NCI-H146 treated with DMSO at 0.1 percent for 48 hours (cell line): ENCODE results near the gene COLEC12.
"Not testable (repeated sequence)": the region's sequence is repeated elsewhere in the genome, so short reads cannot be mapped to it uniquely, and the experiment has no call there.

ENCODE experiments used
- DNase-seq: peaks from one replicate; lab custom pipeline; 2025; ENCODE audit not compliant: unreplicated experiment; lab: John Stamatoyannopoulos, UW

COLEC12 gene

GRCh38 chr18:331221-331821, 169.2 kb downstream of the COLEC12 start:
- no peak for DNase-seq

- DNase-seq: no peak
These were observed 171.6 kb downstream of the COLEC12 start for GRCh38 chr18:328928-329327.

DNA sequence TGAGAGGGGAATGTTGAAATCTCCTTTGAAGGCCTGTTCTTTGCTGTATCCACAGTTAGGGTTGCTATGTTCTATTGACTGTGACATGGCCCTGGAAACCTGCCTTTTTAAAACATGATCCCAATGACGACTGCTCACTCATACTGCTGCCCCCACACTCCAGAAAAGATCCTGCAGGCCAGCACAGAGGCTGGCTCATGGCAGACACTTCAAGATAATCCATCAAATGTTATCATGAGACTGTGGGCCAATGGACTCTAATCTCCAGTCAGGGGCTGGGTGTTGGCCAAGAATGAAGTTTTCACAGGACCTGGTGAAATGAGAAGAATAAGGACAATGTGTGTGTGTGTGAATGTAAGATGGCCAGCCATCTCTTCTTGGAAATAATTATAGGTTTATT, 173.7 kb downstream of the COLEC12 start:
- DNase-seq: no peak

DNA sequence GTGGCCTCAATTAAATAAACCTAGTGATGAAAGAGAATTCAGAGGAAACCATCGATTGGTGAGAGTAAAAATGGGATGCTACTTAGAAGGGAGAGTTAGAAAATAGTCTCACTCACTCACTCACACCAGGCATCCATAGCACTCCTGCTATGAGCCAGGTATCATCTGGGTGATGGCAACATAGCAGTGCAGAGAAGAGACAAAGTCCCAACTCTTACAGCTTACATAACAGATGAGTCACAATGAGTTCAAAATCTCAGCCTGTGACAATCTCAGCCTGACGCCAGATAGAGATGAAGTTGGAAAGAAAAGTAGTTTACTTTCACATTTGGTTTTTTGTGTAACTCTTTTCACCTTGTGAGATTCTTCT, 177.3 kb downstream of the COLEC12 start:
- DNase-seq: no peak

DNA sequence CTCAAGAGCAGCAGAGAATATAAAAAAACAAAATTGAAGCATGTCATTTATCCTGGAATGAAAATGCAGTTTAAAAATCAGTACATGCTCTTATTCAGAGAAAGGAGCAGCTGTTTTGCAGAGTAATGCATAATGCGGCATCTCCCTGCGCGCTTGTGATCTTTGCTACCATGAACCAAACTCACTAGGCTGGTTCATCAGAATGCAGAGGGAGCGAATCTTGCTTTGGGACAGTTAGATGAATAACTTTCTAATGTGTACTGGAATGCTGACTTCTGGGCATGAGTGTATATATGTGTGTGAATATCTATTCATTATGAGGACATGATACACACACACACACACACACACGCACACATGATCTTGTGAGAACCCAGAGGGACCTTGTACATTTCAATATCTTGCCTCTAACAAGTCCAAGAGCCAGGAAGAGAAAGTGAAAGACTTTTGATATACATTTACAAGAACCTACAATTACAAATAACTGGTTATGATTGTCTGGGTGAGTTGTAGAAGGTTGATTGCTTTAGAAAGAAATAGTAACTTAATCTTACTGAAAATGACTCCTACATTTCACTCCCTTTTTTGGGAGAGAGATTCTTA, 178.5 kb downstream of the COLEC12 start:
- no peak for DNase-seq

DNA sequence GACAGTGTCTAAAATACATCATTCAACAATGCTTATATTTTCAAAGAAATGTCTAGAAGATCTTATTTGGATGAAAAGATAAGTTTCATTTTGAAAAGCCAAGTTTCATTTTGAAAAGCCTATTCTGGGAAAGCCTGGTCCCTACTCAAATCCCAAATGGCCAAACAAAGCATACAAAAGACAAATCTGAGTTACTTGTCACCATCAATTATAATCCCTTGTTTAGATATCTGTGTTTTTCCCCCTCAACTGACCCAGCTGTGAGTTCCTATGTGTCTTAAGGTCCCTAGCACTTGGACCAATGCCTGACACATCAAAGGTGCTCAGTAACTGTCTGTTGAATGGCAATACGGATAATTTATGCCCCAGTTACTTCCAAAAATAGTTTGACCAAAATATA, 180.3 kb downstream of the COLEC12 start:
- no peak for DNase-seq

GRCh38 chr18:319720-320119, 180.8 kb downstream of the COLEC12 start:
- no peak for DNase-seq

DNA sequence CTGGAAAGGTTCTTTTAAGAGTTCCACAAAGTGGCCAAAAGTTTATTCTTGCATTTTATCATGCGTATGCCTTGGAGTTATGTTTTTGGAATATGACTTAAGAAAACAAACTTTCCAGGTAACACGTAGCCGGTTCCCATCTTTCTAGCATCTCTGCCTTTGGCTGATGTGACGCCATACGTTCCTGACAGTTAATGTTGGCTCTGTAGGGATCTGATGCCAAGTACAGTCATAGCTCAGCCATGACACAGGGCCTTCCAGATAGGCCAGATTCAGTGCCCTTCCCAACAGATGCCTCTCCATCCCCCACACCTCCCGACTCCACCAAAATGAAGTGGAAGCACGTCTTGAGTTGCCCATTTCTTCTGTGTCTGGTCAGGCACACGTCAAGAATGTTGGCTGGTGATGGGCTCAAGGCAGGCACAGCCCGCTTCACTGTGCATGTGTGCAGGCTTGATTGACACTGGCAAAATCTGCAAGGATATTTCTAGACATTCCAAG, 181.7 kb downstream of the COLEC12 start:
- no peak for DNase-seq

GRCh38 chr18:317618-318017, 182.9 kb downstream of the COLEC12 start:
- DNase-seq: no peak

DNA sequence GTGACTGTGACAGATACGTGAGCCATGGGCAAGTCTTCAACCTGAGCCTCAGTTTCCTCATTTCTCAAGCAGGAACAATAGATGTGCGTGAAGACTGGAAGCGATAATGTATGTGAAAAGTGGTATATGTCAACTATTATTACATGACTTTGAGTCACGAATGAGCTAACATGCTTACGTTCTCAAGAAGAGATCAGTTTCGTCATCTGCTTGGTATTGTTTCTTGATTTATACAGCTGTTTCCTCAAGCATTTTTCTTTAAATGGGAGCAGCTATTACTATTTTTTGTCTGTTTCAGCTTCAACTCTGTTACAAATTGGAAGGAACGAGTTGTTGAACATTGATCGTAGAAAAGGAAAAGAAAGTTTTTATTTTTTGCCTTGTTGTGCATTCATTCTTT, 184.1 kb downstream of the COLEC12 start:
- no peak for DNase-seq

DNA sequence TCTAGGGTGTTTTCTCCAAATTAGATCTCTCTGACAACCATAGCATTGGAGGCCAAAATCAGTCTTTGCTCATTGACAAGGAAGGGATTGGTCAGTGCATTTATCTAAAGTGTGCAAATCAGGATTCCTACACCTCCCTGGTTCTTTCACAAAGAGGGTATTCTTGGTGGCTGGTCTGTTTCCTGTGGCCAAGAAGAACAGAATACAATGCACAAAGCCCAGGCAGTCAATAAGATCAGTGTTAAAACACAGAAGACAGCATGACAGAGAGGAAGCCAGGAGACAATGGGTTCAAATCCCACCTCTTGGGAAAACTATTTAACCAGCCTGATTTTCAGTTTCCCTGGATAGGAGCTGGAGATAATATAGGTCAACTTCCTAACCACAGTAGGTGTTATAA, 186.6 kb downstream of the COLEC12 start:
- no peak for DNase-seq

- peak; percentile 79 for DNase-seq
These were observed 188.1 kb downstream of the COLEC12 start for GRCh38 chr18:312415-312814.

GRCh38 chr18:310042-310441, 190.5 kb downstream of the COLEC12 start:
- no peak for DNase-seq

GRCh38 chr18:308086-308485, 192.4 kb downstream of the COLEC12 start:
- not testable (repeated sequence) for DNase-seq

DNA sequence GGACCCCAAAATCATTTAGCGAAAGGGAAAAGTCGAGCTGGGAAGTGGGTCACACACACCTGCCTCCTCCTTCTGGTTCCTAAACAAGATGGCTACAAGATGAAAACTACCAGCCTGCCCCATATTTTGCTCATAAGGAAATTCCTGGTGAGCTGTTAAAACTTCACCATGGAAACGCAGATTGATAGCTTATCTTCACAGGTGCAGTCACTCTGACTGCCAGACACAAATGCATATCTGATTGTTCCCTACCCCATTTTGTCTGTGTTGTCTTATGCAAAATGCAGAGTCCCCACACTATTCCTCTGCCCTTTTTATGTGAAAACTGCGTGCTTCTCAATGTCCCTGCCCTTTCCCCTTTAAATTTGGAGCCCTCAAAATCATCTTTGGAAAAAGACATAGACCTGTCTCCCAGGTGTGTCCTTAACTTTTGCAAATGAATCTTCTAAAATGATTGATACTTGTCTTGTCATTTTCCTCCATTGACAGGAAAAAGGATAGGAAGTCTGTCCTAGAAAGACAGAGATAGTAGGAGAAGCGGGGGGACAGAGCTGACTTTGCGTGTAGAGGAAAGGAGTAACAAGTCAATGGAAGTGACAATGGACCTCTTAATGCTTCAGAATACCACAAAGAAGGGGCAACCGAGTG, 193.8 kb downstream of the COLEC12 start:
- DNase-seq: no peak

DNA sequence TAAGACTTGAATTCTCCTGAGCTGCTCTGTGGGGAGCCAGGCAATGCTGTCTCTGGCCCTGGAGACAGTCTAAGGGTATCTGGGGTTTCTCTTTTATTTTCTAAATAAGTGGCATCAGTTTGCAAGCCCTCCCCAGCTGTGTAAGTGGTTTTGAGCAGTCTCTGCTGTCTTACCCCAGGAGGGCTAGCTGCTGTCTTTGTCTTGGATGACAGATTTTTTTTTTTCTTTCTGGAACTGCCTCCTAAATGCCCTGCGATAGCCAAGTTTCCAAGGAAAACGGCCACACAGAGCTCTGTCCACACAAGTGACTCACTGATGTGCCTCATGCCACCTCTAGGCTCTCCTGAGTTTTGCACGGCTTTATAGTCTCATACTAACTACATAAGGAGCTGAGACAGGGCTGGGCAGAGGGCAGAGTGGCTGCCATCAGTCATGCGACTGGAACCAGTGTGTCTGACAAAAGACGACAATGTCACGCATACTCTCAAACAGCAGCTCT, 195.4 kb downstream of the COLEC12 start:
- peak; percentile 34 for DNase-seq

- DNase-seq: no peak
These were observed 196.9 kb downstream of the COLEC12 start for GRCh38 chr18:303607-304006.

DNA sequence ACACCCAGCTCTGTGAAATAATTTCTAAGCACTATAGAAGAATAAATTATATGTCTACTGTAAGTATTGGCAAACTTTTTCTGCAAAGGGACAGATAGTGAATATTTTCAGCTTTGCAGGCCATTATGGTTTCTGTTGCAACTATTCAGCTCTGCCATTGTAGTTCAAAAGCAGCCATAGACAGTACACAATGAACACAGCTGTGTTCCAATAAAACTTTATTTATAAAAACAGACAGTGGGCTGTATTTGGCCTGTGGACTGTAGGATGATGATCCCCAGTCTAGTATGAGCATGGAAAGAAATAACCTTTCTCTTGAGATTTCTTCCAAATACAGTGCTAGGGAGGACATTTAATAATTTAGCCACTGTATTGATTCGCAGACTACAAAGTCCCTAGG, 197.5 kb downstream of the COLEC12 start:
- DNase-seq: no peak

GRCh38 chr18:302097-302496, 198.4 kb downstream of the COLEC12 start:
- DNase-seq: no peak

GRCh38 chr18:297936-298335, 202.6 kb downstream of the COLEC12 start:
- DNase-seq: no peak

- no peak for DNase-seq
These were observed 204.6 kb downstream of the COLEC12 start for GRCh38 chr18:295756-296490.

- DNase-seq: no peak
These were observed 205.9 kb downstream of the COLEC12 start for GRCh38 chr18:294566-294965.
